K562 (cell line): ENCODE data around the gene THADA. TPM values are rescaled to one million over a fixed set of nuclear protein-coding genes. Genes with fewer than 3 reads are reported as not detected.

Source experiments
- ATAC-seq: fragments of 200-7000 bp; cut with Tn5 transposase; 3 replicates; pipeline ENCODE4 v1.9.1; 2020; ENCODE audit warnings: moderate library complexity
- BruUV-seq: library from RNA; stranded (reverse); fragments of 400-500 nt; replicated peaks from 2 replicates; lab custom pipeline; 2021; lab: Mats Ljungman, UMichigan
- CTCF ChIA-PET: fragments of 300-600 bp; formaldehyde crosslinking; extraction: SDS; loops from one replicate; lab custom pipeline; 2021; ENCODE audit warnings: low intra/inter-chr PET ratio; lab: Yijun Ruan, JAX
- POLR2A ChIA-PET: fragments of 300-600, 350-650 bp; sonication (Branson Sonifier 250); formaldehyde crosslinking; extraction: SDS; loops from one replicate; lab custom pipeline; 2021; ENCODE audit warnings: antibody characterized with exemption, inconsistent platforms; lab: Yijun Ruan, JAX
- DNase-seq, 4 experiments: peaks; one replicate each; pipeline versions ENCODE4 v3.0.0 to v3.0.0-alpha.2; 2011 to 2018; ENCODE audit warnings: low spot score in 3 of 4, mixed read lengths in 3 of 4; ENCODE audit errors: extremely low read depth in 1 of 4
- FAIRE-seq: peaks from 2 replicates; lab custom pipeline; 2011; peaks lifted over from hg19 to GRCh38; lab: Jason Lieb, UNC
- H2AFZ ChIP-seq: 2 replicates; pipeline ENCODE4 v1.6.0; 2011; ENCODE audit warnings: low read depth, low read length, control low read depth, inconsistent platforms
- H3K27ac ChIP-seq: fragments of 200-600 bp; 3 replicates; pipeline ENCODE4 v1.8.0; 2011; ENCODE audit warnings: low read depth, mild to moderate bottlenecking, control low read depth, inconsistent platforms, low read length, moderate library complexity, mixed read lengths; ENCODE audit errors: extremely low read depth
- H3K27me3 ChIP-seq, 2 experiments: fragments of 300-600 bp in 1 of 2; 2 replicates in 1 of 2; 3 replicates in 1 of 2; pipeline versions ENCODE4 v1.6.0 to v1.8.0; 2011; ENCODE audit warnings: inconsistent platforms in 2 of 2, low read length in 2 of 2, mild to moderate bottlenecking in 1 of 2, mixed read lengths in 1 of 2, moderate library complexity in 1 of 2; ENCODE audit not compliant: control insufficient read depth in 2 of 2, insufficient read depth in 2 of 2
- H3K36me3 ChIP-seq: fragments of 300-600 bp; 3 replicates; pipeline ENCODE4 v1.8.0; 2011; ENCODE audit warnings: mild to moderate bottlenecking, low read length, inconsistent platforms; ENCODE audit not compliant: control insufficient read depth, insufficient read depth
- H3K4me1 ChIP-seq, 2 experiments: fragments of 200-600 bp in 1 of 2; replicated peaks in 1 of 2; 2 replicates in 1 of 2; 3 replicates in 1 of 2; pipeline versions ENCODE4 v1.5.1 to v1.8.0; 2011; ENCODE audit warnings: inconsistent platforms in 2 of 2, low read length in 2 of 2, mild to moderate bottlenecking in 1 of 2, mixed read lengths in 1 of 2, moderate library complexity in 1 of 2; ENCODE audit not compliant: control insufficient read depth in 2 of 2, insufficient read depth in 2 of 2
- H3K4me2 ChIP-seq: 2 replicates; pipeline ENCODE4 v1.6.1; 2011; ENCODE audit warnings: low read length, control low read depth, inconsistent platforms, mixed read lengths; ENCODE audit not compliant: insufficient read depth
- H3K4me3 ChIP-seq: fragments of 200-600 bp; sonication (generic), shearing (Covaris generic); 2 replicates; pipeline ENCODE4 v1.5.1; 2016; ENCODE audit warnings: control low read depth, inconsistent platforms
- H3K79me2 ChIP-seq: fragments of 200-600 bp; 3 replicates; pipeline ENCODE4 v1.8.0; 2011; ENCODE audit warnings: low read length, inconsistent platforms; ENCODE audit not compliant: control insufficient read depth, insufficient read depth
- H3K9ac ChIP-seq, 2 experiments: 2 replicates each; pipeline versions ENCODE4 v1.6.0 to v1.6.1; 2011; ENCODE audit warnings: low read depth in 2 of 2, low read length in 2 of 2, control low read depth in 1 of 2, inconsistent platforms in 1 of 2, mild to moderate bottlenecking in 1 of 2, mixed read lengths in 1 of 2; ENCODE audit not compliant: insufficient read depth in 1 of 2
- H3K9me1 ChIP-seq: one replicate; pipeline ENCODE4 v1.6.0; 2011; ENCODE audit warnings: inconsistent platforms, mild to moderate bottlenecking, low read length, moderate library complexity; ENCODE audit not compliant: control insufficient read depth, insufficient read depth
- H3K9me3 ChIP-seq: replicated peaks from 2 replicates; pipeline ENCODE4 v1.5.1; 2011; ENCODE audit warnings: low read depth, low read length, inconsistent platforms; ENCODE audit not compliant: control insufficient read depth, insufficient read depth
- H4K20me1 ChIP-seq: replicated peaks from 2 replicates; pipeline ENCODE4 v1.6.1; 2011; ENCODE audit warnings: low read length, inconsistent platforms, mixed read lengths; ENCODE audit not compliant: control insufficient read depth, insufficient read depth
- E4F1 ChIP-seq: fragments of 250-450 bp; sonication (Bioruptor Pico); IDR thresholded peaks from 2 replicates; pipeline ENCODE4 v1.5.0; 2021; ENCODE audit warnings: mild to moderate bottlenecking, borderline replicate concordance
- HDAC6 ChIP-seq: IDR thresholded peaks from 2 replicates; pipeline ENCODE4 v1.6.1; 2012; ENCODE audit warnings: low read depth, mild to moderate bottlenecking, control low read depth, inconsistent platforms, low read length, moderate library complexity
- IRF1 ChIP-seq: sonication (generic); formaldehyde crosslinking; IDR thresholded peaks from 2 replicates; pipeline ENCODE4 v1.8.0; 2022; ENCODE audit warnings: missing genetic modification reagents, mild to moderate bottlenecking, borderline replicate concordance
- KAT8 ChIP-seq: fragments of 450-650 bp; IDR thresholded peaks from 2 replicates; pipeline ENCODE4 v1.6.1; 2016; ENCODE audit warnings: low read depth, mild to moderate bottlenecking
- NFE2 ChIP-seq: IDR thresholded peaks from 2 replicates; pipeline ENCODE4 v1.6.1; 2014; ENCODE audit warnings: antibody characterized with exemption, low read depth
- POU5F1 ChIP-seq: fragments of 150-350 bp; IDR thresholded peaks from 2 replicates; pipeline ENCODE4 v1.6.1; 2014; ENCODE audit warnings: borderline replicate concordance, low read length, low read depth, mild to moderate bottlenecking; ENCODE audit not compliant: partially characterized antibody
- RAD51 ChIP-seq: fragments of 450-650 bp; IDR thresholded peaks from 2 replicates; pipeline ENCODE4 v1.7.1; 2016; ENCODE audit warnings: low read depth, mild to moderate bottlenecking, borderline replicate concordance
- RBM25 ChIP-seq: fragments of 200-400 bp; formaldehyde crosslinking; IDR thresholded peaks from 2 replicates; pipeline ENCODE4 v1.6.1; 2018; ENCODE audit warnings: low read length, low read depth, moderate library complexity; ENCODE audit not compliant: severe bottlenecking
- STAT6 ChIP-seq: sonication (generic); formaldehyde crosslinking; IDR thresholded peaks from 2 replicates; pipeline ENCODE4 v1.8.1; 2023; ENCODE audit warnings: mild to moderate bottlenecking, missing genetic modification reagents
- ZC3H8 ChIP-seq: fragments of 450-650 bp; IDR thresholded peaks from 2 replicates; pipeline ENCODE4 v1.6.1; 2017
- ZNF609 ChIP-seq: sonication (generic); formaldehyde crosslinking; IDR thresholded peaks from 2 replicates; pipeline ENCODE4 v1.8.1; 2023; ENCODE audit warnings: missing genetic modification reagents, mild to moderate bottlenecking, borderline replicate concordance
- WGBS: fragments of 100-300 bp; shearing (Covaris generic); methylation state at CpG from one replicate; pipeline ENCODE4 v1.1.6; 2016; ENCODE audit warnings: low coverage, mixed read lengths; ENCODE audit not compliant: insufficient coverage; ENCODE audit errors: missing lambda C conversion rate; 5-methylcytosine and 5-hydroxymethylcytosine counted together
- in situ Hi-C: fragments of 300-500 bp; cut with MboI; formaldehyde crosslinking; loops from 4 replicates; pipeline ENCODE4 v1.15.0; 2018; ENCODE audit warnings: inconsistent platforms, mixed read lengths
- intact Hi-C: fragments of 100-400 bp; cut with micrococcal nuclease; formaldehyde crosslinking; loops from 2 replicates; pipeline ENCODE4 v1.14.2; 2022
- polyA plus RNA-seq, 8 experiments: library from polyadenylated mRNA; depleted of rRNA in 4 of 8; stranded (reverse) in 5 of 8; unstranded in 3 of 8; fragments of >200 nt; fragmentation: Nextera tagmentation in 2 of 8; fragmentation: Illumina TruSeq in 1 of 8; extraction: Ambion mirVana in 2 of 8; extraction: Trizol in 1 of 8; gene quantifications; 2 replicates each; pipeline versions ENCODE4 v1.2.1 to v1.2.3, GENCODE V29; 2011 to 2014; ENCODE audit warnings: inconsistent platforms in 1 of 8, missing spikeins in 1 of 8
- total RNA-seq, 7 experiments: library from RNA; depleted of rRNA in 6 of 7; stranded (reverse); fragments of >200 nt in 6 of 7; fragmentation: Illumina TruSeq in 2 of 7; extraction: Trizol in 2 of 7; gene quantifications; 2 replicates each; pipeline versions ENCODE4 v1.2.1 to v1.2.3, GENCODE V29; 2011 to 2021; ENCODE audit warnings: low replicate concordance in 1 of 7

The THADA gene
- total and polyA plus RNA-seq, 9 of the 15 experiments (the other 6 are each of a cell fraction or from before 2014, with no cell fraction given) = 17.8 to 34.7 (median 31.9) TPM

GRCh38 chr2:43201497-43201896 lies 394.3 kb downstream of the THADA start:
- no peak overlapping the region for H3K4me3 ChIP-seq
- no peak overlapping the region for H3K4me2 ChIP-seq
- BruUV-seq = no TSS peak
- H3K27ac ChIP-seq = no peak overlapping the region
- ATAC-seq = no peak
- in situ Hi-C loops = no loop called here
- H3K9ac ChIP-seq = no peak overlapping the region
- 39% methylated on average over 4 of the region's 4 CpGs for WGBS
- FAIRE-seq = peak; percentile 46
- peaks cover 8 to 29% of the 10 kb centered on the region in 2 experiments; a peak in 4 of 5 replicates for H3K4me1 ChIP-seq
- DNase-seq = no peak
- H2AFZ ChIP-seq = peak overlapping the region; percentile 48
- no peaks in the 10 kb centered on the region for H4K20me1 ChIP-seq
- no peaks in the 10 kb centered on the region for H3K27me3 ChIP-seq
- TF ChIP-seq RBM25 (no peak), STAT6 (CRISPR knock-in tag) (no peak), NFE2 (no peak), KAT8 (no peak), ZNF609 (CRISPR knock-in tag) (no peak), POU5F1 (no peak), IRF1 (CRISPR knock-in tag) (no peak), RAD51 (no peak), HDAC6 (no peak), E4F1 (CRISPR knock-in tag) (no peak), ZC3H8 (no peak)
- intact Hi-C loops = no loop called here
- no peaks in the 10 kb centered on the region for H3K9me1 ChIP-seq
- H3K9me3 ChIP-seq = no peaks in the 10 kb centered on the region
- ChIA-PET POLR2A (interaction anchor here (0.7 to 1.0 kb wide), 2 partner anchors 11 to 18 kb away, joined by 4 to 5 read pairs; no protein-coding TSS in a partner anchor), CTCF (no interaction called here)
- H3K79me2 ChIP-seq = no peaks in the 10 kb centered on the region
- H3K36me3 ChIP-seq = no peaks in the 10 kb centered on the region
